GM12864 (cell line): ENCODE results near the gene CLDN2.

Experiments
- DNase-seq: peaks from one replicate; pipeline ENCODE4 v3.0.0-alpha.2; 2011; ENCODE audit warnings: low read depth
- H3K4me3 ChIP-seq: 2 replicates; pipeline ENCODE4 v1.5.1; 2011; ENCODE audit warnings: mild to moderate bottlenecking, low read depth, low read length, control low read depth
- TF ChIP-seq, protein P1 (sequence below): IDR thresholded peaks from 2 replicates; pipeline ENCODE4 v1.5.1; 2011; ENCODE audit warnings: low read depth, mild to moderate bottlenecking, moderate library complexity, low read length, control low read depth, inconsistent platforms; ENCODE audit errors: missing control alignments

The CLDN2 gene

DNA sequence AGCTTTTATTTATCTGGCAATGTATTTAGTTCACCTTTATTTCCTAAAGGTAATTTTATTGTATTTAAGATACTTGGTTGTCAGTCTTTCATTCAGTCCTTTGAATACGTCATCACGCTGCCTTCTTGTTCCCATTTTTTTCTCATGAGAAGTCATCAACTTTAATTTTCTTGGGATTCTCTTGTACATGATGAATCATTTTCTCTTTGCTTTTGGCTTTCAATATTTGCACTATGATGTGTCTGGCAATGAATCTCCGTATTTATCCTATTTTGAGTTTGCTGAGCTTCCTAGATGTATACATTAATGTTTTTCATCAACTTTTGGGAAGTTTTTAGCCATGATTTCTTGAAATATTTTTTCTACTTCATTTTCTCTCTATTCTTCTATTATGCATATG lies 28.4 kb downstream of the CLDN2 start:
- TF ChIP-seq, protein P1, sequence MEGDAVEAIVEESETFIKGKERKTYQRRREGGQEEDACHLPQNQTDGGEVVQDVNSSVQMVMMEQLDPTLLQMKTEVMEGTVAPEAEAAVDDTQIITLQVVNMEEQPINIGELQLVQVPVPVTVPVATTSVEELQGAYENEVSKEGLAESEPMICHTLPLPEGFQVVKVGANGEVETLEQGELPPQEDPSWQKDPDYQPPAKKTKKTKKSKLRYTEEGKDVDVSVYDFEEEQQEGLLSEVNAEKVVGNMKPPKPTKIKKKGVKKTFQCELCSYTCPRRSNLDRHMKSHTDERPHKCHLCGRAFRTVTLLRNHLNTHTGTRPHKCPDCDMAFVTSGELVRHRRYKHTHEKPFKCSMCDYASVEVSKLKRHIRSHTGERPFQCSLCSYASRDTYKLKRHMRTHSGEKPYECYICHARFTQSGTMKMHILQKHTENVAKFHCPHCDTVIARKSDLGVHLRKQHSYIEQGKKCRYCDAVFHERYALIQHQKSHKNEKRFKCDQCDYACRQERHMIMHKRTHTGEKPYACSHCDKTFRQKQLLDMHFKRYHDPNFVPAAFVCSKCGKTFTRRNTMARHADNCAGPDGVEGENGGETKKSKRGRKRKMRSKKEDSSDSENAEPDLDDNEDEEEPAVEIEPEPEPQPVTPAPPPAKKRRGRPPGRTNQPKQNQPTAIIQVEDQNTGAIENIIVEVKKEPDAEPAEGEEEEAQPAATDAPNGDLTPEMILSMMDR: no peak
- DNase-seq: no peak
- H3K4me3 ChIP-seq: no peak overlapping the region

DNA sequence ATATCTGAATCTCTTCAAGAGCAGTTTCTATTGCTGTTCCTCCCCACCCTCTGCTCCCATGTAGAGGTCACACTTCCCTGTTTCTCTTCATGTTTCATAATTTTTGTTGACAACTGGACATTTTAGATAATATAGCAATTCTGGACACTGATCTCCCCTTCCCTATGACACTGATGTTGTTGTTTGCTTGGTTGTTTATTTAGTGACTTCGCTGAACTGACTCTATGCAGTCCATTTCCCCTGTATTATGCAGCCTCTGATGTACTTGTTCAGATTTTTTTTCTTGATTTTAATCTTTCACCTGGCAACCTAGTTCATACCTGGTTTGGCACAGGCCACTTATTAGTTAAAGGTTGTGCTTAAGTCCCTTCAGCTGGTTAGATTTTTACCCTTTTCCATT lies 29.2 kb downstream of the CLDN2 start:
- no peak overlapping the region for H3K4me3 ChIP-seq
- TF ChIP-seq, protein P1: no peak
- no peak for DNase-seq

DNA sequence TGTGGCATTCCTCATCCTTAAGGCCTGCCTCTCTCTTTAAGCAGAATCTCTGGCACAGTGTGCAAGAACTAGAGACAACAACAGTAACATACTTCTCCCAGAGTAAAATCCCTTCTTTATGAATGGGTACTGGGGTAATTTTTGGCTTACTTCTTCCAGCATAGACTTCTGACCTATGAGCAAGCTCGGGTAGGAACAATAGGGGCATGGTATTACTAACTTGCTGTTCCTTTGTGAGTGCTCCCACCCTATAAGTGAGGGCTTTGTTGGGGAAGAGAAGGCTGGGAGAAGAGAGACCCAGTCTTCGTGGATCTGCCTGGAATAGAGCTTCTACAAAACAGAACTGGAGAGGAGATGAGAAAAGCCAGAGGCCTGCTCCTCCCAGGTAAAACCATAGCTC lies 30.2 kb downstream of the CLDN2 start:
- no peak overlapping the region for H3K4me3 ChIP-seq
- DNase-seq: no peak
- TF ChIP-seq, protein P1: no peak

DNA sequence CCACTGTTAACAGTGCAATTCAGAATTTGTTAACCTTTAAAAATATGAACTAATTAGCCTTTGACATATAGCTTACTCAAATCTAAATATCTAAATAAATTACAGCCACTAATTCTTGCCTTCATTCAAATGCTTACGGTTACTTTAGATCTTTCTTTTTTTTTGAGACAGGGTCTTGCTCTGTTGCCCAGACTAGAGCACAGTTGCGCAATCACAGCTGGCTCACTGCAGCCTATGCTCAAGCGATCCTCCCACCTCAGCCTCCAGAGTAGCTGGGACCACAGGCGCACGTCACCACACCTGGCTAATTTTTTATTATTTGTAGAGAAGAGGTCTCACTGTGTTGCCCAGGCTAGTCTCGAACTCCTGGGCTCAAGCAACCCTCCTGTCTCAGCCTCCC lies 31.0 kb downstream of the CLDN2 start:
- no peak for DNase-seq
- H3K4me3 ChIP-seq: no peak overlapping the region
- TF ChIP-seq, protein P1: no peak

DNA sequence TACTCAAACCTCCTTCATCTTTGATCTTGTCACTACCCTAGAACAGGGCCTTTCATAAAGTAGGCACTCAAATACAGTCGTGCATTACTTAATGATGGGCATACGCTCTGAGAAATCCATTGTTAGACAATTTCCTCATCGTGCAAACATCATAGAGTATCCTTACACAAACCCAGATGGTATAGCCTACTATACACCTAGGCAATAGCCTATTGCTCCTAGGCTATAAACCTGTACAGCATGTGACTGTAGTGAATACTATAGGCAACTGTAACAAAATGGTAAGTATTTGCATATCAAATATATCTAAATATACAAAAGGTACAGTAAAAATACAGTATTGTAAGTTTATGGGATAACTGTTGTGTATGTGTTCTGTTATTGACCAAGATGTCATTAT lies 31.9 kb downstream of the CLDN2 start:
- H3K4me3 ChIP-seq: no peak overlapping the region
- TF ChIP-seq, protein P1: no peak
- no peak for DNase-seq

DNA sequence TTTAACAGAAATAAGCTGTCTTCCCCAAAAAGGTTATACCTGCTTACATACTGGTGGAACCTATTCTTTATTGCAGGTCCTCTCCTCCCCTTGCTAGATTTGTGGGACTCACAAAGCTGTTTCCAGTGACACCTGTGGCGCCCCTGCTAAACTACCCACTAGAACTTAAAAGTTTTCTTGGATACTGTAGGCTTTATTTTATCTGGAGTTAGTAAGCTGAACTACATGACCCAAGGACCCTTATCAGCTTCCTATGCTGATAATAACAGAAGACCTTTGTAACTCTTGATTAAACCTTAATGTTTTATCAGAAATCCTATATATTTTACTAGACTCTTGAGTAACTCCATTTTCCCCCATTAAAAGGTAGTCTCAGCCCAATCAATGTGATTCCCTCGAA lies 32.3 kb downstream of the CLDN2 start:
- no peak overlapping the region for H3K4me3 ChIP-seq
- TF ChIP-seq, protein P1: no peak
- DNase-seq: no peak

DNA sequence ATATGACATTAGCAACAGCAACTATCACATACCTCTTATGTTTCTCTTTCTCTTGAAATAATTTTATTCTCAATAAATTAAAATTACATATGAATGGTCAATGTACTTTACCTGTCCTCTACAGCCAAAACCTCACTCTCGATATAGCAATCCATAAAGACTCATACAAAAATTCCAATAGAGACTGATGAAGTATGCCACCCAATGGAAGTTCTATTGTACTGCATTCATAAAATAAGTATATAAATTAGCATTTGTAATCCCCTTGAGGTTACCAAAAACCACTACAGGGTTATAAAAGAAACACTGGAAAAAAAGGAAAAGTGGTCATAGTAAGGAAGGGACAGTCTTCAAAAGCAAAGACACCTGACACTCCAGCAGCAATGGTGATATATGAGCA lies 32.8 kb downstream of the CLDN2 start:
- TF ChIP-seq, protein P1: no peak
- no peak for DNase-seq

More for the DNA sequence above, 32.8 kb downstream of the CLDN2 start:
- no peak overlapping the region for H3K4me3 ChIP-seq
